ELR (cell line): Measurements from ENCODE around the gene CDKN3.
"Not testable (repeated sequence)": the region's sequence is repeated elsewhere in the genome, so short reads cannot be mapped to it uniquely, and the experiment has no call there.

Source experiments
- DNase-seq: peaks from one replicate; pipeline ENCODE4 v3.0.0-alpha.2; 2015; ENCODE audit warnings: low read depth

The CDKN3 gene

GRCh38 chr14:54456820-54457608 is 60.2 kb downstream of the CDKN3 start:
- DNase-seq, result peak; percentile 53

DNA sequence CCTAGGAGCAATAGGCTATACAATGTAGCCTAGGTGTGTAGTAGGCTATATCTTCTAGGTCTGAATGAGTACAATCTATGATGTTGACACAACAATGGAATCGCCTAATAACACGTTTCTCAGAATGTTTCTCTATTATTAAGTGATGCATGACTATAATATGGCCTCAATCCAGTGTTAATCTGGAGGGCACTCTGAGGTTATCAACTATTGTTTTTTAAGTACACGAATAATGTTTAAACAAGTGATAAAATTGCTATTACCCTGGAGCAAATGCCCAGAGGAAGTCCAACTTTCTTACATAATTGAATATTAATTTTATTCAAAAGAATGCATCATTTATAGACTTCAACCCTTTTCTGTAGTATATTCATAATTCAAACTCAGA is 60.8 kb downstream of the CDKN3 start:
- no peak for DNase-seq

GRCh38 chr14:54458536-54458935 is 61.7 kb downstream of the CDKN3 start:
- not testable (repeated sequence) for DNase-seq

DNA sequence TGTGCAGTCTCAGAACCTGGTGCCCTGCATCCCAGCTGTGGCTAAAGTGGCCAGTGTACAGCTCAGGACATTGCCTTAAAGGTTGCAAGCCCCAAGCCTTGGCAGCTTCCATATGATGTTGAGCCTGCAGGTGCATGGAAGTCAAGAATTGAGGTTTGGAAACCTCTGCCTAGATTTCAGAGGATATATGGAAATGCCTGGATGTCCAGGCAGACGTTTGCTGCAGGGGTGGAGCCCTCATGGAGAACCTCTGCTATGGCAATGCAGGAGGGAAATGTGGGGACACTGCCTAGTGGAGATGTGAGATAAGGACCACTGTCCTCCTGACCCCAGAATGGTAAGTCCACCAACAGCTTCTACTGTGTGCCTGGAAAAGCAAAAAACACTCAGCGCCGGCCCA is 62.3 kb downstream of the CDKN3 start:
- no peak for DNase-seq

DNA sequence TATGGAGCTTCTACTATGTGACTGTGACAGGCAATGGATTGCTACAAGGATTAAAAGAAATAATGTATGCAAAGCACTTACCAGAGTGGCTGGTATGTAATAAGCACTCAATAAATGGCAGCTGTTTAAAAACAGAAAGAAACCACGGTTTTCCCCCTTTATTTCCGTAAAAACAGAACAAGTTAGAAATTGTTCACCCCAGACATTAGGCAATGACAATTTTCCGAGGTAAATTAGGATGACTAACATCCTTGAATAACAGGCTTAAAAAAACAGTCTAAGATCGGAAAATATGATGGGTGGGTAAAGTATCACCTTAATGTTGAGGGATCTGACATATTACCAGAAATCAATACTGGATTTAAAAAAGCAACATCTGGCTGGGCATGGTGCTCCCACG is 65.2 kb downstream of the CDKN3 start:
- no peak for DNase-seq

GRCh38 chr14:54465654-54466053 is 68.8 kb downstream of the CDKN3 start:
- no peak for DNase-seq

GRCh38 chr14:54467280-54467679 is 70.5 kb downstream of the CDKN3 start:
- no peak for DNase-seq
